Loucy (cell line): Measurements from ENCODE around the gene ZNF692.

Experiments used
- H2AFZ ChIP-seq: fragments of 200-600 bp; sonication (generic); 2 replicates; pipeline ENCODE4 v1.6.0; 2016; ENCODE audit warnings: antibody characterized with exemption, mild to moderate bottlenecking, low read length, moderate library complexity
- H3F3A ChIP-seq: fragments of 200-600 bp; 2 replicates; pipeline ENCODE4 v1.6.0; 2016; ENCODE audit warnings: antibody characterized with exemption, low read depth, mild to moderate bottlenecking
- H3K27me3 ChIP-seq: fragments of 200-600 bp; sonication (generic); 2 replicates; pipeline ENCODE4 v1.6.1; 2014; ENCODE audit warnings: low read length, mild to moderate bottlenecking; ENCODE audit not compliant: insufficient read depth, poor library complexity, severe bottlenecking
- H3K36me3 ChIP-seq: fragments of 200-600 bp; sonication (generic); 2 replicates; pipeline ENCODE4 v1.6.1; 2016; ENCODE audit warnings: low read length; ENCODE audit not compliant: insufficient read depth
- H3K4me1 ChIP-seq: fragments of 200-600 bp; sonication (generic); 2 replicates; pipeline ENCODE4 v1.5.1; 2014; ENCODE audit warnings: low read length, mild to moderate bottlenecking; ENCODE audit not compliant: insufficient read depth, poor library complexity, severe bottlenecking
- H3K4me2 ChIP-seq: fragments of 200-600 bp; sonication (generic); 2 replicates; pipeline ENCODE4 v1.6.0; 2014; ENCODE audit warnings: antibody characterized with exemption, low read length, low read depth, mild to moderate bottlenecking; ENCODE audit not compliant: poor library complexity, severe bottlenecking
- H3K4me3 ChIP-seq: fragments of 200-600 bp; sonication (generic); 2 replicates; pipeline ENCODE4 v1.5.1; 2014; ENCODE audit warnings: low read length, mild to moderate bottlenecking, mixed read lengths; ENCODE audit not compliant: poor library complexity, severe bottlenecking
- H3K79me2 ChIP-seq: fragments of 200-600 bp; sonication (generic); 2 replicates; pipeline ENCODE4 v1.6.1; 2014; ENCODE audit warnings: low read length; ENCODE audit not compliant: insufficient read depth
- H3K9ac ChIP-seq: fragments of 200-600 bp; sonication (generic); 2 replicates; pipeline ENCODE4 v1.6.0; 2014; ENCODE audit warnings: mild to moderate bottlenecking, low read depth, low read length, moderate library complexity; ENCODE audit not compliant: poor library complexity, severe bottlenecking
- H3K9me2 ChIP-seq: fragments of 200-600 bp; sonication (generic); replicated peaks from 2 replicates; pipeline ENCODE4 v1.6.1; 2016; ENCODE audit warnings: low read depth, low read length, mixed read lengths
- H3K9me3 ChIP-seq: fragments of 200-600 bp; sonication (generic); 2 replicates; pipeline ENCODE4 v1.6.1; 2014; ENCODE audit warnings: mild to moderate bottlenecking, antibody characterized with exemption, low read length, low read depth; ENCODE audit not compliant: insufficient read depth
- H4K20me1 ChIP-seq: fragments of 200-600 bp; sonication (generic); 2 replicates; pipeline ENCODE4 v1.6.0; 2014; ENCODE audit warnings: antibody characterized with exemption, low read length, mild to moderate bottlenecking; ENCODE audit not compliant: insufficient read depth, poor library complexity, severe bottlenecking
- CTCF ChIP-seq: fragments of 200-600 bp; sonication (generic); conservative IDR thresholded peaks from 2 replicates; pipeline ENCODE4 v1.5.1; 2014; ENCODE audit warnings: mild to moderate bottlenecking, antibody characterized with exemption, low read length
- EZH2phosphoT487 ChIP-seq: fragments of 200-600 bp; IDR thresholded peaks from 2 replicates; pipeline ENCODE4 v1.6.1; 2018; ENCODE audit warnings: antibody characterized with exemption, mild to moderate bottlenecking, moderate library complexity, borderline replicate concordance

The ZNF692 gene

GRCh38 chr1:248844526-248844925, 14.4 kb downstream of the ZNF692 start:
- H3K36me3 ChIP-seq = peaks cover 51% of the 10 kb centered on the region; the same call in 1 of the 2 replicates
- H3K4me3 ChIP-seq = no peak overlapping the region
- no peaks in the 10 kb centered on the region for H3F3A ChIP-seq
- no peak overlapping the region for H3K9ac ChIP-seq
- no peak overlapping the region for H3K4me2 ChIP-seq
- H3K4me1 ChIP-seq = peaks cover 32% of the 10 kb centered on the region
- H3K9me2 ChIP-seq = no peaks in the 10 kb centered on the region
- no peak overlapping the region for H2AFZ ChIP-seq
- no peaks in the 10 kb centered on the region for H3K27me3 ChIP-seq
- TF ChIP-seq CTCF (no peak), EZH2phosphoT487 (no peak)
- H3K9me3 ChIP-seq = no peaks in the 10 kb centered on the region
- H4K20me1 ChIP-seq = no peaks in the 10 kb centered on the region
- peaks cover 39% of the 10 kb centered on the region for H3K79me2 ChIP-seq

GRCh38 chr1:248843687-248844086, 15.2 kb downstream of the ZNF692 start:
- Histone ChIP-seq H3K79me2 (peaks cover 45% of the 10 kb centered on the region), H3K9me3 (no peaks in the 10 kb centered on the region), H3K4me2 (no peak overlapping the region), H3F3A (no peaks in the 10 kb centered on the region), H3K4me1 (peaks cover 39% of the 10 kb centered on the region), H2AFZ (no peak overlapping the region), H3K9me2 (no peaks in the 10 kb centered on the region), H3K4me3 (no peak overlapping the region), H3K9ac (no peak overlapping the region), H3K27me3 (no peaks in the 10 kb centered on the region), H4K20me1 (no peaks in the 10 kb centered on the region), H3K36me3 (peaks cover 43% of the 10 kb centered on the region; the same call in 1 of the 2 replicates)
- TF ChIP-seq EZH2phosphoT487 = no peak
- no peak for TF ChIP-seq CTCF

GRCh38 chr1:248842781-248843331, 16.0 kb downstream of the ZNF692 start:
- peak overlapping the region; percentile 42 for H3K4me3 ChIP-seq
- no peaks in the 10 kb centered on the region for H3F3A ChIP-seq
- peak overlapping the region; percentile 76 for H3K4me2 ChIP-seq
- H3K27me3 ChIP-seq = no peaks in the 10 kb centered on the region
- no peak for TF ChIP-seq CTCF
- no peak for TF ChIP-seq EZH2phosphoT487
- peaks cover 45% of the 10 kb centered on the region for H3K79me2 ChIP-seq
- no peaks in the 10 kb centered on the region for H4K20me1 ChIP-seq
- H2AFZ ChIP-seq = no peak overlapping the region
- H3K9me2 ChIP-seq = no peaks in the 10 kb centered on the region
- no peaks in the 10 kb centered on the region for H3K9me3 ChIP-seq
- peaks cover 39% of the 10 kb centered on the region for H3K4me1 ChIP-seq
- H3K36me3 ChIP-seq = peaks cover 34% of the 10 kb centered on the region; the same call in 1 of the 2 replicates
- peak overlapping the region; percentile 76 for H3K9ac ChIP-seq
